AML-193 (cell line): ENCODE data around the gene CSMD2.

Source experiments
- DNase-seq, 2 experiments: peaks; one replicate each; lab custom pipeline; 2025; lab: John Stamatoyannopoulos, UW

The CSMD2 gene

GRCh38 chr1:33818071-33818470 is 347.0 kb downstream of the CSMD2 start:
- DNase-seq: no peak

- no peak for DNase-seq
Measured at GRCh38 chr1:33815061-33815460, 350.0 kb downstream of the CSMD2 start.

- DNase-seq: no peak
Measured at GRCh38 chr1:33814166-33814565, 350.9 kb downstream of the CSMD2 start.

- no peak for DNase-seq
Measured at GRCh38 chr1:33810571-33810970, 354.5 kb downstream of the CSMD2 start.

GRCh38 chr1:33805988-33806387 is 359.0 kb downstream of the CSMD2 start:
- DNase-seq: no peak

GRCh38 chr1:33802268-33802667 is 362.8 kb downstream of the CSMD2 start:
- no peak for DNase-seq

GRCh38 chr1:33797849-33798248 is 367.2 kb downstream of the CSMD2 start:
- DNase-seq: no peak

- DNase-seq: no peak
Measured at GRCh38 chr1:33792651-33793050, 372.4 kb downstream of the CSMD2 start.

- no peak for DNase-seq
Measured at GRCh38 chr1:33792216-33792615, 372.8 kb downstream of the CSMD2 start.

GRCh38 chr1:33791251-33791650 is 373.8 kb downstream of the CSMD2 start:
- no peak for DNase-seq

GRCh38 chr1:33790577-33790976 is 374.5 kb downstream of the CSMD2 start:
- DNase-seq: no peak

- no peak for DNase-seq
Measured at GRCh38 chr1:33784876-33785275, 380.2 kb downstream of the CSMD2 start.

GRCh38 chr1:33782776-33783175 is 382.3 kb downstream of the CSMD2 start:
- DNase-seq: no peak

- DNase-seq: no peak
Measured at GRCh38 chr1:33781652-33782051, 383.4 kb downstream of the CSMD2 start.

- DNase-seq: no peak
Measured at GRCh38 chr1:33777337-33777736, 387.7 kb downstream of the CSMD2 start.

- no peak for DNase-seq
Measured at GRCh38 chr1:33768821-33769220, 396.2 kb downstream of the CSMD2 start.

- DNase-seq: no peak
Measured at GRCh38 chr1:33768106-33768505, 396.9 kb downstream of the CSMD2 start.

GRCh38 chr1:33764149-33764548 is 400.9 kb downstream of the CSMD2 start:
- no peak for DNase-seq

- DNase-seq: no peak
Measured at GRCh38 chr1:33763406-33763805, 401.6 kb downstream of the CSMD2 start.

GRCh38 chr1:33762962-33763361 is 402.1 kb downstream of the CSMD2 start:
- no peak for DNase-seq

GRCh38 chr1:33762109-33762830 is 402.8 kb downstream of the CSMD2 start:
- no peak for DNase-seq

GRCh38 chr1:33758698-33759097 is 406.3 kb downstream of the CSMD2 start:
- DNase-seq: no peak

- DNase-seq: no peak
Measured at GRCh38 chr1:33753087-33753856, 411.8 kb downstream of the CSMD2 start.

- DNase-seq: no peak
Measured at GRCh38 chr1:33745942-33746341, 419.1 kb downstream of the CSMD2 start.
